Measurements from ENCODE around the gene PRKN.

The PRKN gene

GRCh38 chr6:162702446-162702845 lies 25.1 kb downstream of the PRKN start:
- Histone ChIP-seq H3K9ac (ENCODE audit: low read length) (no peak overlapping the region), H3K4me3 (ENCODE audit: low read depth, low read length, poor library complexity, severe bottlenecking) (no peak overlapping the region), H3K27ac (ENCODE audit: low read depth, low read length, poor library complexity, severe bottlenecking) (no peak overlapping the region), H3K9me2 (ENCODE audit: low read depth, low read length) (no peaks in the 10 kb centered on the region), H4K20me1 (ENCODE audit: insufficient read depth, low read length) (no peaks in the 10 kb centered on the region), H3K9me3 (ENCODE audit: low read length) (no peaks in the 10 kb centered on the region), H3K27me3 (ENCODE audit: insufficient read depth, low read length) (no peaks in the 10 kb centered on the region), H3K36me3 (ENCODE audit: insufficient read depth, low read length) (no peaks in the 10 kb centered on the region), H3K79me2 (ENCODE audit: insufficient read depth, low read length) (no peaks in the 10 kb centered on the region), H3F3A (ENCODE audit: insufficient read depth, low read length) (no peaks in the 10 kb centered on the region), H3K4me2 (ENCODE audit: low read length) (no peak overlapping the region), H3K4me1 (ENCODE audit: insufficient read depth, low read length, severe bottlenecking) (no peaks in the 10 kb centered on the region), H2AFZ (ENCODE audit: low read length) (no peak overlapping the region)
- TF ChIP-seq CTCF (IDR thresholded peaks at IDR 0.05; ENCODE audit: low read length) = no peak
- TF ChIP-seq EZH2 (IDR thresholded peaks at IDR 0.05; ENCODE audit: borderline replicate concordance, low read length) = no peak

GRCh38 chr6:162701551-162701950 lies 26.0 kb downstream of the PRKN start:
- H3K27ac ChIP-seq (ENCODE audit: low read depth, low read length, poor library complexity, severe bottlenecking) = no peak overlapping the region
- H3K9ac ChIP-seq (ENCODE audit: low read length) = no peak overlapping the region
- H3K4me3 ChIP-seq (ENCODE audit: low read depth, low read length, poor library complexity, severe bottlenecking) = no peak overlapping the region
- H3K4me2 ChIP-seq (ENCODE audit: low read length) = no peak overlapping the region
- H3F3A ChIP-seq (ENCODE audit: insufficient read depth, low read length) = no peaks in the 10 kb centered on the region
- H3K9me3 ChIP-seq (ENCODE audit: low read length) = no peaks in the 10 kb centered on the region
- no peak for TF ChIP-seq CTCF (IDR thresholded peaks at IDR 0.05; ENCODE audit: low read length)
- TF ChIP-seq EZH2 (IDR thresholded peaks at IDR 0.05; ENCODE audit: borderline replicate concordance, low read length) = no peak
- H3K79me2 ChIP-seq (ENCODE audit: insufficient read depth, low read length) = no peaks in the 10 kb centered on the region
- H3K4me1 ChIP-seq (ENCODE audit: insufficient read depth, low read length, severe bottlenecking) = no peaks in the 10 kb centered on the region
- no peaks in the 10 kb centered on the region for H3K9me2 ChIP-seq (ENCODE audit: low read depth, low read length)
- no peaks in the 10 kb centered on the region for H4K20me1 ChIP-seq (ENCODE audit: insufficient read depth, low read length)
- H3K36me3 ChIP-seq (ENCODE audit: insufficient read depth, low read length) = no peaks in the 10 kb centered on the region
- no peak overlapping the region for H2AFZ ChIP-seq (ENCODE audit: low read length)
- no peaks in the 10 kb centered on the region for H3K27me3 ChIP-seq (ENCODE audit: insufficient read depth, low read length)

GRCh38 chr6:162700966-162701365 lies 26.6 kb downstream of the PRKN start:
- H3K9me2 ChIP-seq (ENCODE audit: low read depth, low read length) = no peaks in the 10 kb centered on the region
- no peaks in the 10 kb centered on the region for H4K20me1 ChIP-seq (ENCODE audit: insufficient read depth, low read length)
- TF ChIP-seq EZH2 (IDR thresholded peaks at IDR 0.05; ENCODE audit: borderline replicate concordance, low read length) (no peak), CTCF (IDR thresholded peaks at IDR 0.05; ENCODE audit: low read length) (no peak)
- H3K36me3 ChIP-seq (ENCODE audit: insufficient read depth, low read length) = no peaks in the 10 kb centered on the region
- 0 out of 2 replicates have a peak, but pooled peaks cover 2% of the 10 kb centered on the region for H3K27me3 ChIP-seq (ENCODE audit: insufficient read depth, low read length)
- no peaks in the 10 kb centered on the region for H3K79me2 ChIP-seq (ENCODE audit: insufficient read depth, low read length)
- no peak overlapping the region for H3K27ac ChIP-seq (ENCODE audit: low read depth, low read length, poor library complexity, severe bottlenecking)
- H3K4me1 ChIP-seq (ENCODE audit: insufficient read depth, low read length, severe bottlenecking) = no peaks in the 10 kb centered on the region
- no peak overlapping the region for H2AFZ ChIP-seq (ENCODE audit: low read length)
- H3F3A ChIP-seq (ENCODE audit: insufficient read depth, low read length) = no peaks in the 10 kb centered on the region
- no peak overlapping the region for H3K4me2 ChIP-seq (ENCODE audit: low read length)
- no peak overlapping the region for H3K4me3 ChIP-seq (ENCODE audit: low read depth, low read length, poor library complexity, severe bottlenecking)
- no peak overlapping the region for H3K9ac ChIP-seq (ENCODE audit: low read length)
- no peaks in the 10 kb centered on the region for H3K9me3 ChIP-seq (ENCODE audit: low read length)

All from OCI-LY1 (cell line).